Measurements from ENCODE around the gene AR.

The AR gene, protein sequence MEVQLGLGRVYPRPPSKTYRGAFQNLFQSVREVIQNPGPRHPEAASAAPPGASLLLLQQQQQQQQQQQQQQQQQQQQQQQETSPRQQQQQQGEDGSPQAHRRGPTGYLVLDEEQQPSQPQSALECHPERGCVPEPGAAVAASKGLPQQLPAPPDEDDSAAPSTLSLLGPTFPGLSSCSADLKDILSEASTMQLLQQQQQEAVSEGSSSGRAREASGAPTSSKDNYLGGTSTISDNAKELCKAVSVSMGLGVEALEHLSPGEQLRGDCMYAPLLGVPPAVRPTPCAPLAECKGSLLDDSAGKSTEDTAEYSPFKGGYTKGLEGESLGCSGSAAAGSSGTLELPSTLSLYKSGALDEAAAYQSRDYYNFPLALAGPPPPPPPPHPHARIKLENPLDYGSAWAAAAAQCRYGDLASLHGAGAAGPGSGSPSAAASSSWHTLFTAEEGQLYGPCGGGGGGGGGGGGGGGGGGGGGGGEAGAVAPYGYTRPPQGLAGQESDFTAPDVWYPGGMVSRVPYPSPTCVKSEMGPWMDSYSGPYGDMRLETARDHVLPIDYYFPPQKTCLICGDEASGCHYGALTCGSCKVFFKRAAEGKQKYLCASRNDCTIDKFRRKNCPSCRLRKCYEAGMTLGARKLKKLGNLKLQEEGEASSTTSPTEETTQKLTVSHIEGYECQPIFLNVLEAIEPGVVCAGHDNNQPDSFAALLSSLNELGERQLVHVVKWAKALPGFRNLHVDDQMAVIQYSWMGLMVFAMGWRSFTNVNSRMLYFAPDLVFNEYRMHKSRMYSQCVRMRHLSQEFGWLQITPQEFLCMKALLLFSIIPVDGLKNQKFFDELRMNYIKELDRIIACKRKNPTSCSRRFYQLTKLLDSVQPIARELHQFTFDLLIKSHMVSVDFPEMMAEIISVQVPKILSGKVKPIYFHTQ

DNA sequence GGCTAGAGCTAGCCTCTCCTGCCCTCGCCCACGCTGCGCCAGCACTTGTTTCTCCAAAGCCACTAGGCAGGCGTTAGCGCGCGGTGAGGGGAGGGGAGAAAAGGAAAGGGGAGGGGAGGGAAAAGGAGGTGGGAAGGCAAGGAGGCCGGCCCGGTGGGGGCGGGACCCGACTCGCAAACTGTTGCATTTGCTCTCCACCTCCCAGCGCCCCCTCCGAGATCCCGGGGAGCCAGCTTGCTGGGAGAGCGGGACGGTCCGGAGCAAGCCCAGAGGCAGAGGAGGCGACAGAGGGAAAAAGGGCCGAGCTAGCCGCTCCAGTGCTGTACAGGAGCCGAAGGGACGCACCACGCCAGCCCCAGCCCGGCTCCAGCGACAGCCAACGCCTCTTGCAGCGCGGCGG lies at the start of gene AR:
Gene AR (plus strand): TSS at position 204 of the 400 bp plus-strand sequence. CDS start 1,126 bp downstream, outside the sequence.
- DNase-seq = no peak

DNA sequence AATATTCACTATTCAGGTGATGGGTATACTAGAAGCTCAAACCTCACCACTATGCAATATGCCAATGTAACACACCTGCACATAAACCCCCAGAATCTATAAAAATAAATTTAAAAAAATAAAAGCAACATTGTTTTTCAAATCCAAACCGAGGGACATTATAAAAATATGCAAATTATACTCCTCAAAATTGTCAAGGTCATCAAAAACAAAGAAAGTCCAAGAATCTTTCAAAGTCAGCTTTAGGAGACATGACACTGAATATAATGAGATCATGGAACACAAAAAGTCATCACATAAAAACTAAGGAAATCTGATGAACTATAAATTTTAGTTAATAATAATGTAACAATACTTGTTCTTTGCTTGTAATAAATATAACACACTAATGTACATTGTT lies 43.2 kb upstream of the AR start:
- DNase-seq = no peak

DNA sequence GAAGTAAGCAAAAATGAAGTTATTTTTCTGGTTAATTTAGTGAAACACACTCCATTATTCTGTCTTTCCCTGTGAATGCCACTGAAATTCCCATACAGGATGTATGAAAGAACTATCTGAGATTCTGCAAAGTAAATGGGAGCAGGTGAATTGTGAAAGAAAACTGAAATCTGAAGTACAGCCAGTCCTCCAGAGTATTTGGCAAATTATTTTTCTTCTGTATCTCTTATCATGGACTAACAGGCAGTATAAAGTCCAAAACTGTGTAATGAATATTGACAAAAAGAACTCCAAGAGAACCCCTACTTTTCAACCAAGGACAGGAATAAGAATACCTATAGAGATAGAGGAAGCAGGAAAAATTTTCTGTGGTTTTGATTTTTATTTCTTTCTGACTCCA lies 40.8 kb upstream of the AR start:
- DNase-seq = no peak

DNA sequence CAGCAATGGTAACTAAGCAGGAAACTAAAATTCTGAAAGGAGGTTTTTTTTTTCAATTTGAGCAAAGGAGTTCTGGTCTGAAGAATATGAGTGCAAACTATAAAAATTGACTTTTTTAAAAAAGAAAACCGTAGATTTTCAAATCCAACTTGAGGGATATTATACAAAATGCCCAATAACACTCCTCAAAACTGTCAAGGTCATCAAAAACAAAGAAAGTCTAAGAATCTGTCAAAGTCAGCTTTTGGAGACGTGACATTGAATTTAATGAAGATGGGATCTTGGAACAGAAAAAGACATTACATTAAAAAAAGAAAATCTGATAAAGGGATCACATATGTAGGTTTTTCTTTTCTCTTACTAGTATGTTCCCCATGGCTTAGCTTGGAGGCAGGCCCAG lies 40.4 kb upstream of the AR start:
- no peak for DNase-seq

DNA sequence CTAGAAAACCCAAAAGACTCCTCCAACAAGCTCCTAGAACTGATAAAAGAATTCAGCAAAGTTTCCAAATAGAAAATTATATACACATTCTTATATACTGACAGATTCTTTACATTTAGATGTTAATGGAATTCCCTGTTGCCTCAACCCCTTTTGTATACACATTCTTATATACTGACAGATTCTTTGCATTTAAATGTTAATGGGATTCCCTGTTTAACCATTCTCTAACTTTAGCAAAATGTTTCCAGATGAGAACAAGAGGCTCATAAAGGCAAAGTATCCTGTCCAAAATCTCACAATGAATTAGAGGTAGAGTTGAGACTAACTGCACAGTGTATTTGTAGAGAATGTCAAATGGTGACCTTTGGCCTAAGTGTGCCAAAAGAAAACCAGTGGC lies 23.1 kb upstream of the AR start:
- no peak for DNase-seq

DNA sequence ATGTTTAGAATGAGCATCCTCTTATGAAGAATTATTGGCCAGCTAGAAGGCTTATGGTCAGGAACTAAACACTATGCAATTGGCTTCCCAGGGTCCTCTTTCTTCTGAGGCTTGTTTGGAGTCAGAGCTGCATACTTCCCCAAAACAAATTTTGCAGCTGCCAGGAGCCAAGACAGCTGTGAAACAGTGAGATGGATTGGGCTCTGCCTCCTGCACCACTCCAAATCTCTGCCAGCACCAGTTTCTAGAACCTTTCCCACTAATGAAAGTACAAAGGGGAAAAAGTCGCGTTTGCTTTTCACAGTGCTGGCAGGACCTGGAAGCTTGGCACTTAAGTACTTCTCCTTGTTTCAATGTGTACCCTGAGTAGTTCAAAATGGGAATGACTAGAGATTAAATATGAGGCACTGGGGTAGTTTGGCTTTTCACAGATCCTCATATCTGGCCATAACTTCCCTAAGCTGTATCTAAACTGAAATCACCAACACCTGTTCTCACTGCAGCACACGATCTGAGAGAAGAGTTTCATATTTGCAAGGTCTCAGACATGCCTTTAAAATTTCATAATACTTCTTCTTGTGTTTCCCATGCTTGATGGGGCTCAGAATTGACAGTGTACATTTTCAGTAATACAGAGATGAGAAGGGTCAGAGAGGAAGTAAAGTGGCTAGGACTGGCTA lies 20.7 kb upstream of the AR start:
- DNase-seq = no peak

DNA sequence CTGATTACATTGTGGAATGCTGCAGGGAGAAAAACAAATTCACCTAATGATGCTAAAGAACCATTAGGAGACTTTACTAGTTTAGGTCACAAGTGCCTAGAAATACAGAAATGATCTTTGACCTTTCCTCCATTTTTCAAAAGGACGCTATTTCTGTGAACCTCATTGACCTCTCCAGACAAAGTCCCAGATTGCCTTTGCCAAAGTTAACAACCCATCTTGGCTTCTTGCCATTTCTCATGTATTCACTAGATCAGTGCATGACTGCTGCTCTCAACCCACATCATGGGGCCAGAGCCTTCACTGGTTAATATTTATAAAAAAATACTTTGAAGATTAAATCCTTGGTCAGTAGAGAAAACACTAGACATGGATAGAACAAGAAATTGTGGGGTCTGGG lies 19.9 kb upstream of the AR start:
- DNase-seq = no peak

DNA sequence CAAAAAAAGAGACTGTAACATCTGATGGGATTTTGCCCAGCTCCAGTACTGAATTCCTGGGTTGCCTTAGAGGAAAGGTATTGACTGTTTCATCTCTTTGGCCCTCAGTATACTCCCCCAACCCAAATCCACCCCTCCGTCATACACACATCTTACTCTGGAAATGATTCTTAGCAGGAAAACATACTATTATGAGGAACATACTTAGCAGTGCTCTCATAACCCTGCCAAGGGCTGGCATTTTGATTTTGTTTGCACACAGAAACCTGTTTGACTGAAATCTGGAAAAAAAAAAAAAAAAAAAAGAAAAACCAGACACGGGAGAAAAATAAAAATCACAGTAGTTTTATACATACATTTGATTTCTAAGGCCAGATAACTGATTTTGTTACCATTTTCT lies 19.4 kb upstream of the AR start:
- no peak for DNase-seq

DNA sequence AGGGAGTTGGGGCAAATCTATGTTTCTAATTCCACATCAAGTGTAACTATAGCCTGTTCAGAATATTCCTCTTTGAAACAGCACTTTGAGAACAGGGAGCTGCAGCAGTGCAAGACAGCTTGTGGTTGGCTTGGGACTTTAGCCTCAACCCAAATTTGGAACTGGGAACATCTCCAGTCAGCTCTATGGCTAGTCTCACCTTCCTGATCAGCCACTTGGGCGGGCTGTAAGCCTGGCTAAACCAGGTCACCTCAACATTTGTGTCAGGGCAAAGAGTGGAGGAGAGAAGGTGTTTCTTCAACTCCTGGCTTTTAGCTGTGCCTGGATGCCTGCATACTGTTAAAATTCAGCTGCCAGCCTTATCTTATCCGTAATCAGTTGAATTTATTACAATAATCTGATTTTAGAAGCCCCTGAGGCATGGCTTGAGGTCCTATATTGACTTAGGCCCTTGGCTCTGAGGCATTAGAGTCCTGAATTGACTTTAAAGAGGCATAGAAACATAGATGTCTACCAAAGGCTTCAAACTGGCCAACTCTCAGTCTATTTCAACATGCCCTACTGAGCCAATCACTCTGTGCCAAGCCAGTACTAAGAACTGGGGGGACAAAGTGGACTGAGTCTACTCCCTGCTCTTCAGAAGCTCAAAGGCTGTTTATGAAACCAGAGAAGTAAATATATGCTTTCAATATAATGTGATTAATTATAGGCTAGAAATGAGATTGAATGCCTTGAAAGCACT lies 18.7 kb upstream of the AR start:
- no peak for DNase-seq

DNA sequence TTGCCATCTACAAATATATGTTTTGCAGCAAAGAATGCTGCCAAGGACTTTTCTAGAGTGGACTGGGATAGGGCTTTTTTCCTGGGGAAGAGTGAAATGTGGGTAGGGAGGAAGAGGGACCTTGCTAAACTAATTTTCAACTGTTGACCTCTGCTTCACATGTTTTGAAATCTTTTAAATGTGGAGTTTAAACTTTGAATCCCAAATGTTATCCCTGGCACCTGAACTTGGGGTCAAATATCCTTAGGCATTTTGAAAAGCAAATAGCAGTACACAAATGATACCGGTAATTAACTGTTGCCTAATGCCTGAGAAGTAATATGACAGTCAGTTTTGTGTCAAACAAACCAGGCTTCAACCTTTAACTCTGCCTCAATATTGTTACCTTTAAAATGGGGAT lies 7.3 kb upstream of the AR start:
- no peak for DNase-seq

DNA sequence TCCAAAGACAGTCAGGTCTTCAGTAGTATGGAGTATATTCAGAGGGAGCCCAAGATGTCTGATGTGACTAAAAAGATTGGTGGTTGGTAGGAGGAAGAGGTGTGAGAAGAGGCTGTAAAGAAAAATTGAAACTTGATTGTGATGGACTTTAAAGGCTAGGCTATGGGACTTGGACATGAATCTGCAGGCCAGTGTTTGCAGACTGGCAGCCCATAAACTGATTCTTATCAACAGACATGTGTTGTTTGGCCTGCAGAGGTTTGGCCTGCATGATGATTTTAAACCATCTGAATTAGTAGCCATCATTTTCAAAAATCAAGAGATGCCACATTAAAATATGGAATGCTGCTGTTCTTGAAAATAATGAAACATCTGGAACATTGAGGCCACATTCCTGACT lies 5.4 kb upstream of the AR start:
- no peak for DNase-seq

DNA sequence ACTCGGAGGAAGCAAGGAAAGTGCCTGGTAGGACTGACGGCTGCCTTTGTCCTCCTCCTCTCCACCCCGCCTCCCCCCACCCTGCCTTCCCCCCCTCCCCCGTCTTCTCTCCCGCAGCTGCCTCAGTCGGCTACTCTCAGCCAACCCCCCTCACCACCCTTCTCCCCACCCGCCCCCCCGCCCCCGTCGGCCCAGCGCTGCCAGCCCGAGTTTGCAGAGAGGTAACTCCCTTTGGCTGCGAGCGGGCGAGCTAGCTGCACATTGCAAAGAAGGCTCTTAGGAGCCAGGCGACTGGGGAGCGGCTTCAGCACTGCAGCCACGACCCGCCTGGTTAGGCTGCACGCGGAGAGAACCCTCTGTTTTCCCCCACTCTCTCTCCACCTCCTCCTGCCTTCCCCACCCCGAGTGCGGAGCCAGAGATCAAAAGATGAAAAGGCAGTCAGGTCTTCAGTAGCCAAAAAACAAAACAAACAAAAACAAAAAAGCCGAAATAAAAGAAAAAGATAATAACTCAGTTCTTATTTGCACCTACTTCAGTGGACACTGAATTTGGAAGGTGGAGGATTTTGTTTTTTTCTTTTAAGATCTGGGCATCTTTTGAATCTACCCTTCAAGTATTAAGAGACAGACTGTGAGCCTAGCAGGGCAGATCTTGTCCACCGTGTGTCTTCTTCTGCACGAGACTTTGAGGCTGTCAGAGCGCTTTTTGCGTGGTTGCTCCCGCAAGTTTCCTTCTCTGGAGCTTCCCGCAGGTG lies 637 bp downstream of the AR start:
- no peak for DNase-seq

DNA sequence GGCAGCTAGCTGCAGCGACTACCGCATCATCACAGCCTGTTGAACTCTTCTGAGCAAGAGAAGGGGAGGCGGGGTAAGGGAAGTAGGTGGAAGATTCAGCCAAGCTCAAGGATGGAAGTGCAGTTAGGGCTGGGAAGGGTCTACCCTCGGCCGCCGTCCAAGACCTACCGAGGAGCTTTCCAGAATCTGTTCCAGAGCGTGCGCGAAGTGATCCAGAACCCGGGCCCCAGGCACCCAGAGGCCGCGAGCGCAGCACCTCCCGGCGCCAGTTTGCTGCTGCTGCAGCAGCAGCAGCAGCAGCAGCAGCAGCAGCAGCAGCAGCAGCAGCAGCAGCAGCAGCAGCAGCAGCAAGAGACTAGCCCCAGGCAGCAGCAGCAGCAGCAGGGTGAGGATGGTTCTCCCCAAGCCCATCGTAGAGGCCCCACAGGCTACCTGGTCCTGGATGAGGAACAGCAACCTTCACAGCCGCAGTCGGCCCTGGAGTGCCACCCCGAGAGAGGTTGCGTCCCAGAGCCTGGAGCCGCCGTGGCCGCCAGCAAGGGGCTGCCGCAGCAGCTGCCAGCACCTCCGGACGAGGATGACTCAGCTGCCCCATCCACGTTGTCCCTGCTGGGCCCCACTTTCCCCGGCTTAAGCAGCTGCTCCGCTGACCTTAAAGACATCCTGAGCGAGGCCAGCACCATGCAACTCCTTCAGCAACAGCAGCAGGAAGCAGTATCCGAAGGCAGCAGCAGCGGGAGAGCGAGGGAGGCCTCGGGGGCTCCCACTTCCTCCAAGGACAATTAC lies 1.4 kb downstream of the AR start:
- DNase-seq = no peak

DNA sequence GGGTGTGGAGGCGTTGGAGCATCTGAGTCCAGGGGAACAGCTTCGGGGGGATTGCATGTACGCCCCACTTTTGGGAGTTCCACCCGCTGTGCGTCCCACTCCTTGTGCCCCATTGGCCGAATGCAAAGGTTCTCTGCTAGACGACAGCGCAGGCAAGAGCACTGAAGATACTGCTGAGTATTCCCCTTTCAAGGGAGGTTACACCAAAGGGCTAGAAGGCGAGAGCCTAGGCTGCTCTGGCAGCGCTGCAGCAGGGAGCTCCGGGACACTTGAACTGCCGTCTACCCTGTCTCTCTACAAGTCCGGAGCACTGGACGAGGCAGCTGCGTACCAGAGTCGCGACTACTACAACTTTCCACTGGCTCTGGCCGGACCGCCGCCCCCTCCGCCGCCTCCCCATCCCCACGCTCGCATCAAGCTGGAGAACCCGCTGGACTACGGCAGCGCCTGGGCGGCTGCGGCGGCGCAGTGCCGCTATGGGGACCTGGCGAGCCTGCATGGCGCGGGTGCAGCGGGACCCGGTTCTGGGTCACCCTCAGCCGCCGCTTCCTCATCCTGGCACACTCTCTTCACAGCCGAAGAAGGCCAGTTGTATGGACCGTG lies 2.2 kb downstream of the AR start:
- no peak for DNase-seq

DNA sequence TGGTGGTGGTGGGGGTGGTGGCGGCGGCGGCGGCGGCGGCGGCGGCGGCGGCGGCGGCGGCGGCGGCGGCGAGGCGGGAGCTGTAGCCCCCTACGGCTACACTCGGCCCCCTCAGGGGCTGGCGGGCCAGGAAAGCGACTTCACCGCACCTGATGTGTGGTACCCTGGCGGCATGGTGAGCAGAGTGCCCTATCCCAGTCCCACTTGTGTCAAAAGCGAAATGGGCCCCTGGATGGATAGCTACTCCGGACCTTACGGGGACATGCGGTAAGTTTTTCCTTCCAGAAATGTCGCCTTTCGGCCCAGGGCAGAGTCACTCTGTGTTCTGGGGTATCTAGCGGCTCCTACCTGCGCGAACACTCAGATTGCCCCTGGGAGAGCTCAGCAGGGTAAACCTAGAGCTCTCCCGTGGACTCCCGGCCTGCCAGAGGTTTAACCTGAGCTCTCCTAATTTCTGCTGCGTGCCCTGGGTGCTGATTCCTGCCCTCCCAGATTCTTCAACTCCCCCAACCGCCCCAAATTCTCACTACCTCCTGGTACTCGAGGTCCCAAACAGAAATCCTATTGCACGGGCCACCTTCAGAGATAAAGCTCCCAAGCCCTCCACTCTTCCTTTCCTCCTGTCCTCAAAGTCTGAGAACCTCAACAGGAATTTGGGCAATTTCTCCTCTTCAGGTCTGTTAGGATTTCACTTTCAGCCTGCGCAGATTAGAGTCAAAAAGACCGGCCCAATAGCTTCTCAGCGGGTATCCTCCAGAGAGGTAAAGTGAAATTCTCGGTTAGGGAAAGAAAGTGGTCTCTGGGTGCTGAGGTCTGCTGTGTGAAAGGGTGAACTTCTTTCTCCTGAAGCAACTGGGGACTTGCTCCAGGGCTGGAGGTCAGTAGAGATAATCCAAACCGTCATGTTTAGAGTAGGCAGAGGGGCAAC lies 2.9 kb downstream of the AR start:
- DNase-seq = no peak

DNA sequence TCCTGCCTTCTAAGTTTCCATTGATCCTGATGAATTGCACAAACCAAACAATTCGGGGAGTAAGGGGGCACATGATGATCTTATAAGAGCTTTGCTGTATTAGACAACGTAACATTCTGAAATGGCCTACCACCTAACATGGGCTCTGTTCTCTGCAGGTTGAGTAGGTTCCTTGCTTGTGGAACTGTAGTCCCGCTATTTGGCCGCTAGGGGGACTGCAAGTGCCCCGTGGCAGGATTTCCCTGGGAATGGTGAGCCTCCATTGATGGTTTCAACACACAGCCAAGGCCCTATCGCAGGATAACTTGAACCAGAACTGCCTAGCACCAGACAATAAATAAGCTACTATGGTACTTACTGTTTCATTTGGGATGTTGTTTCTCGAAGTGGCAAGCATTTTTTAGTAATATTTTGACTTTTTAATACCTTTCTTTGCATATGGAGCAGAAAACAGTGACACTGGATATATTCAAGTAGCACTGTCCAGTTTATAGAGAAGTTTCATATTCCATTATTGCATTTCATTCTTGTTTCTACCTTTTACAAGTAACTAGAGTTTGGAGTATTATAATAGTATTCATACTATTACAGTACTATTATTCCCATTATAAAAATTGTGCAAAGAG lies 11.9 kb downstream of the AR start:
- no peak for DNase-seq

DNA sequence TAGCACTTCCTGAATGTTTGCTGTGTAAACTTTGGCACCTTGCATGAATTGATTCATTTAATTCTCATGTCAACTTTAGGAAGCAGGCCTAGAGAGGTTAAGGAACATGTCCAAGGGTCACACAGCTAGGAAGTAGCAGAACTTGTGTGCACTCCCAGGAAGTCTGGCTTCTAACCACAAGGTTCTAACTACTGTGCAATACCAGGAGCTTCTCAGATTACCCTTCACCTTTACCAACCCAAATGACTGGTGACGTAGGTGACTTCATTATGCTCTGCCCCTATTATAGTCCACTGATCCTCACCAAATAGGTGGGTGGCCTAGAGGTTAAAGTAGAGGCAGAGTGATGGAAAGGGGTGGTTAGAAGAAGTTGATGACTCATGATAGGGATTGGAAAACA lies 14.4 kb downstream of the AR start:
- DNase-seq = no peak

DNA sequence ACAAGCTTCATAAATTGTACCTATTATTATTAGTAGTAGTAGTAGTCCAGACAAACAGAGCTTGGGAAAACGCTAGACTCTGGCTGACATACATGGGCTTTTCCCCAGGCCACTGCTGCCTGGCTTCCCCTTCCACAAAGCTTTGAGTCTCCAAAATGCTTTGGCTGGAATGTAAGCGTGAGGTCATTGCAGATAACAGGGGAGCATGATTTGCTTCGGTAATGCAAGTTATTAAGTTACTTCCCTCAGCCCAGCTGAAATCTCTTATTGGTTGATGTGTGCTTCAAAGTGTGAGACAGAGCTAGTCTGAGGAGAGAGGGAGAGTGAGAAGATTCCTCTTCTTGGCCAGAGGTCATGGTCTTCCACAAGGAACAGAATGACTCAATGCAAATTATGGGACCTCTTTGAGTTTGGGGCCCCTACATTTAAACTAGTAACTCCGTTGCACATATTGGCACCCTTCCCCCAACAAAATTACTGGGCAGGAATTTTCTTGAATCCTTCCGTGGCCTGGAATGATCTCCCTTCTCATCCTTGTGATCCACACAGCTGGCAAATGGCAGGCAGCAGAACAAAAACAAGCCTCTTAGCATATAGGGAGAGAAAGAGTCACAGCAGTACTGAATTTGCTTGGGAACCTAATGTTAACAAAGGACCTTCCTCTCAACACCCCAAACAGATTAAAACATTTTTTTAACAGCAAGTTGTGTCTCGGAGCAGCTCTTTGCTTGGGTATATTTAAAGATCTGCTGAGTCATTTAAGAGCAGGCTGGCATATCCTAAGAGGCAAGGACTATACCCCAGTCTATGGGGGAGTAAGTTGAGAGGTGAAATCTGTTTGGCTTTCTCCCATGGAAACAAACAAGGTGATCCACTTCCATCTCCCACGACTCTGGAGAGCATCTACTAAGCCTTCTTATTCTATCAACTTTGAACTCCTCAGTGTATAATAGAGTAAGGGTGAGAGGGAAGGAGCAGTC lies 19.9 kb downstream of the AR start:
- no peak for DNase-seq

Data from NCI-H1092 treated with DMSO at 0.1 percent for 48 hours (cell line).